H7 (cell line): Measurements from ENCODE around the gene SEPTIN11. TPM values are rescaled to one million over a fixed set of nuclear protein-coding genes. Genes with fewer than 3 reads are reported as not detected.

Experiments
- DNase-seq: peaks from one replicate; pipeline ENCODE4 v3.0.0; 2012
- H3K27me3 ChIP-seq: 2 replicates; pipeline ENCODE4 v1.6.0; 2011; ENCODE audit warnings: mild to moderate bottlenecking, low read length; ENCODE audit not compliant: control insufficient read depth, insufficient read depth
- H3K36me3 ChIP-seq: replicated peaks from 2 replicates; pipeline ENCODE4 v1.5.1; 2011; ENCODE audit warnings: low read length; ENCODE audit not compliant: control insufficient read depth, insufficient read depth
- H3K4me3 ChIP-seq: 2 replicates; pipeline ENCODE4 v1.5.1; 2011; ENCODE audit warnings: low read depth, mild to moderate bottlenecking, control low read depth, low read length, moderate library complexity; ENCODE audit not compliant: insufficient read depth
- total RNA-seq: library from RNA; depleted of rRNA; stranded (reverse); fragments of >200 nt; shearing (Covaris generic); gene quantifications from 2 replicates; pipeline ENCODE4 v1.2.3, GENCODE V29; 2014; rRNA removed

SEPTIN11 gene
- total RNA-seq, 1 experiment from 2014 or later, result 64.7 TPM

DNA sequence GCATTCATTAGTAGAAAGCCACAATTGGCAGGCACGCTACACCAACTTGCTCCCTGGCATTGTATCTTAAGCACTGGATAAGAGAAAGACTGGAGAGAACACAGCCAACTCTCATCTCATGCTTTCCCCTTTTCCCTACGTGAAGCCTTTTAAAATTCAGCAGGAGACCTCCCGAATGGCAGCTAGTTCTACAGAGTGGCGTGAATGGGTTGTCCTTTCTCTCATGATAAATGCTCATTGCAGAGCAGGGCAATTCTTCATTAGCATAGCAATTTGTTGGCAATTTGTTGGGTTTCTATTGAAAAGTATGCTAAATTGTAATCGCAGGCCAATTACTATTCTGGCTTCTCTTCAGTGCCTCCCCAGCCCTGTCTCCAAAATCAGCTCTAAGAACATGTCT is 48.0 kb downstream of the SEPTIN11 start:
- no peak for DNase-seq
- Histone ChIP-seq H3K4me3 (no peak overlapping the region), H3K36me3 (no peaks in the 10 kb centered on the region; the same call in 1 of the 2 replicates), H3K27me3 (no peaks in the 10 kb centered on the region)

GRCh38 chr4:76998251-76998901 is 48.8 kb downstream of the SEPTIN11 start:
- Histone ChIP-seq H3K27me3 (no peaks in the 10 kb centered on the region), H3K4me3 (no peak overlapping the region), H3K36me3 (no peaks in the 10 kb centered on the region; the same call in 1 of the 2 replicates)
- DNase-seq, result no peak

Other genes with a start within 250 kb of the SEPTIN11 start
- gene SOWAHB, start 51.6 kb upstream of the SEPTIN11 start, total RNA-seq, result 0.10 and 0.41 TPM in 2 replicates
- gene CCNI, start 126.2 kb downstream of the SEPTIN11 start, total RNA-seq, result 149 and 177 TPM in 2 replicates
- gene CCNG2, start 207.5 kb downstream of the SEPTIN11 start, total RNA-seq, result 6.2 and 8.6 TPM in 2 replicates